GM12892 (cell line): Measurements from ENCODE around the gene ASB6.

ENCODE experiments used
- POLR2A ChIP-seq: IDR thresholded peaks from 2 replicates; pipeline ENCODE4 v1.6.1; 2011; ENCODE audit warnings: low read depth, low read length, control low read depth
- POLR2AphosphoS5 ChIP-seq: IDR thresholded peaks from 2 replicates; pipeline ENCODE4 v1.6.1; 2011; ENCODE audit warnings: low read depth, low read length, control low read depth
- TAF1 ChIP-seq: IDR thresholded peaks from 2 replicates; pipeline ENCODE4 v1.6.1; 2011; ENCODE audit warnings: low read depth, mild to moderate bottlenecking, control low read depth, low read length, borderline replicate concordance

- no peak for TF ChIP-seq POLR2AphosphoS5
- no peak for TF ChIP-seq POLR2A
- TF ChIP-seq TAF1: no peak
Observed at GRCh38 chr9:129602598-129603415, 39.1 kb downstream of the ASB6 start.
